ENCODE results near the gene ADORA2B.

GRCh38 chr17:15947976-15948752 is 3.2 kb downstream of the ADORA2B start:
- TF ChIP-seq CTCF (IDR thresholded peaks at IDR 0.05; ENCODE audit: insufficient read depth, low read length), result no peak
- TF ChIP-seq POLR2AphosphoS5 (IDR thresholded peaks at IDR 0.05; ENCODE audit: low read depth), result no peak
- TF ChIP-seq GABPA (IDR thresholded peaks at IDR 0.05; ENCODE audit: low read depth), result no peak
- no peak for TF ChIP-seq REST (IDR thresholded peaks at IDR 0.05; ENCODE audit: insufficient replicate concordance, low read depth)
- TF ChIP-seq SPI1 (IDR thresholded peaks at IDR 0.05; ENCODE audit: borderline replicate concordance, low read depth), result no peak
